ENCODE results near the gene INPP4B. TPM values are rescaled to one million over a fixed set of nuclear protein-coding genes. Genes with fewer than 3 reads are reported as not detected.

Gene INPP4B
- total RNA-seq, 1 experiment from 2014 or later = not detected

DNA sequence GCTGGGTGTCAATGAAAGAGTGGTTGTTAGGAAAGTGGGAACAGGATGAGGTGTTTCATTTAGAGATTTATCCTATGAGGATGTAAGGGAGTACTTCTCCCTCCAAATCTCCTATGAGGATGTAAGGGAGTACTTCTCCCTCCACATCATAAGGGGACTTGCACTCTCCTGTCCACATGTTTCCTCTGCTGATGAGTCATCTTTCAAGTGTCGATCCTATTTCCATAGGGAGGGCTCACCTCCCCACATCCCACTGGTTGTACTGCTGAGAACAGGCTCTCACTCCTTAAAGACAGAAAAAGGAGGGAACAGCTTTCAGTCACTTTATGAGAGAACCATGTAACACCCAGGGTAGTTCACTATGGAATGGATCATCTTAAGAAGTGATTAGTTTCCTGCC, 65.0 kb downstream of the INPP4B start:
- Histone ChIP-seq H3K79me2 (ENCODE audit: low read length) (no peaks in the 10 kb centered on the region), H3K4me1 (ENCODE audit: low read length) (no peaks in the 10 kb centered on the region), H4K20me1 (ENCODE audit: insufficient read depth, low read depth, low read length) (no peaks in the 10 kb centered on the region), H3K9me3 (ENCODE audit: low read length) (no peaks in the 10 kb centered on the region), H3K36me3 (ENCODE audit: insufficient read depth, low read length) (no peaks in the 10 kb centered on the region), H3K27ac (ENCODE audit: low read length) (no peak overlapping the region), H3K4me3 (ENCODE audit: low read length) (no peak overlapping the region), H3K27me3 (ENCODE audit: low read length) (no peaks in the 10 kb centered on the region), H3K9ac (ENCODE audit: low read length) (no peak overlapping the region), H3K9me2 (replicated peaks; ENCODE audit: insufficient read depth, low read length) (no peaks in the 10 kb centered on the region), H2AFZ (ENCODE audit: low read length) (no peak overlapping the region), H3K4me2 (ENCODE audit: low read depth, low read length, poor library complexity, severe bottlenecking) (no peak overlapping the region)
- no peak for DNase-seq

DNA sequence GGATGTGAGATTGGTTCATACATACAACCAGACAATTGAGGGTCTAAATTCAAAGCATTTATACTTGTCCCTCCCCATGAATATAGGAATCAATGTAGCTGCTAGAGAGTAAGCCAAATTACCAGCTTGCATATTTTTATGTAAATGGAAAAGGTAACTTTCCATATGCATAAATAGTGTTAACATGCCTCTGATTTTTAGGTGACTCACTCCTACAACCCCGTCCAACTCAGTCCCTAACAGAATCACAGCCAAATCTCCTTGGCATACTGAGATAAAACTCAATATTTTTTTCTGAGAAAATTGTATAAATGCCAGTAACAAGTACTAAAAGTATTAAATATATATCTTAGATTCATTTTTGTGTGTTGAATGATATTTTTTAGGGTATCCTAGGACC, 67.2 kb downstream of the INPP4B start:
- H3K4me3 ChIP-seq (ENCODE audit: low read length) = no peak overlapping the region
- H3K27me3 ChIP-seq (ENCODE audit: low read length) = no peaks in the 10 kb centered on the region
- no peaks in the 10 kb centered on the region for H3K36me3 ChIP-seq (ENCODE audit: insufficient read depth, low read length)
- H3K79me2 ChIP-seq (ENCODE audit: low read length) = no peaks in the 10 kb centered on the region
- H2AFZ ChIP-seq (ENCODE audit: low read length) = no peak overlapping the region
- no peaks in the 10 kb centered on the region for H3K9me2 ChIP-seq (replicated peaks; ENCODE audit: insufficient read depth, low read length)
- H3K9ac ChIP-seq (ENCODE audit: low read length) = no peak overlapping the region
- DNase-seq = no peak
- no peak overlapping the region for H3K4me2 ChIP-seq (ENCODE audit: low read depth, low read length, poor library complexity, severe bottlenecking)
- no peaks in the 10 kb centered on the region for H3K9me3 ChIP-seq (ENCODE audit: low read length)
- no peaks in the 10 kb centered on the region for H4K20me1 ChIP-seq (ENCODE audit: insufficient read depth, low read depth, low read length)
- H3K4me1 ChIP-seq (ENCODE audit: low read length) = no peaks in the 10 kb centered on the region
- no peak overlapping the region for H3K27ac ChIP-seq (ENCODE audit: low read length)

DNA sequence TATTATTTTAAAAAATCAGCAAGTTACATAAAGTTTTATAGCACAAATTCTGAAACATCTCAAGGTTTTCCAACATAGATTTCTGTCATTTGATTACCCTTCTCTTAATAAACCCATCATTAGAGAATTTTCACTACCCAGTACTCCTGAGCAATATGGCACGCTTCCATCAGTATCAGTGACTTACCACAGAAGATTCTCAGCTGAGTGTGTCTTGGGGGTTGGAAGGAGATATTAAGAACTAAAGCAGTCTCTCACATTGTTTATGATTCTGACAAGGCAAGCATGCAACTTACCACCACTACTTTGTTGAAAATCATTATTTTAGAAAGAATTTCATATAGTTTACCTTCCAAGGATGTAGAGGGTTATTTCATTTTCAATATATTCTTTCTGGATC, 67.7 kb downstream of the INPP4B start:
- Histone ChIP-seq H3K4me1 (ENCODE audit: low read length) (no peaks in the 10 kb centered on the region), H3K9me2 (replicated peaks; ENCODE audit: insufficient read depth, low read length) (no peaks in the 10 kb centered on the region), H3K9me3 (ENCODE audit: low read length) (no peaks in the 10 kb centered on the region), H2AFZ (ENCODE audit: low read length) (no peak overlapping the region), H3K27me3 (ENCODE audit: low read length) (no peaks in the 10 kb centered on the region), H3K27ac (ENCODE audit: low read length) (no peak overlapping the region), H3K4me3 (ENCODE audit: low read length) (no peak overlapping the region), H4K20me1 (ENCODE audit: insufficient read depth, low read depth, low read length) (no peaks in the 10 kb centered on the region), H3K36me3 (ENCODE audit: insufficient read depth, low read length) (no peaks in the 10 kb centered on the region), H3K9ac (ENCODE audit: low read length) (no peak overlapping the region), H3K4me2 (ENCODE audit: low read depth, low read length, poor library complexity, severe bottlenecking) (no peak overlapping the region), H3K79me2 (ENCODE audit: low read length) (no peaks in the 10 kb centered on the region)
- DNase-seq = no peak

DNA sequence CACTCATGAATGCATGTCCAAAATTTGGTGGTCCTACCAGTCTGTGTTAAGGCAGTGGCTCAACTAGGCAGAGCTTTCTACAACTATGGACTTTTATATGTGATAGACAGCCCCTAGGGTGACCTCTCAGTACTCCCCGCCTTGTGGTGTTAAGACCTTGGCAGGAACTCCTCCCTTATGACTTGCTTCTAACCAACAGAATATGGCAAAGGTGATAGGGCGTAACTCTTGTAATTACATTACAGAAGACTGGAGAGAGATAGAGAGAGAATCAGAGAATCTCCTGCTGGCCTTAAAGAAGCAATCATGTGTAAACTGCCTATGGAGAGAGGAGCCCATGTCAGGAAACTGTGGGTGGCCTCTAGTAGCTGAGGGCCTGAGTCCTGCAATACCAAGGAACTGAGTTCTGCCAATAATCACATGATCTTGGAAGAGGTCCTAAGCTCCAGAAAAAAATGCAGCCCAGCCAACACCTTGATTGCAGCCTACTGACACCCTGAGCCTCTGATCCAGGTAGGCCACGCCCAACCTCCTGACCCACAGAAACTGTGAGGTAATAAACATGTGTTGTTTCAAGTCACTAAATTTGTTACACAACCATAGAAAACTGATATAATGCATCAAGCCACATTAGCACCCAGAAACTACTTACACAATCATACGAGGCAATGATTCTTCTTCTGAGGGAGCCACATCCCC, 68.9 kb downstream of the INPP4B start:
- Histone ChIP-seq H3K4me2 (ENCODE audit: low read depth, low read length, poor library complexity, severe bottlenecking) (no peak overlapping the region), H3K36me3 (ENCODE audit: insufficient read depth, low read length) (no peaks in the 10 kb centered on the region), H3K27ac (ENCODE audit: low read length) (no peak overlapping the region), H3K9me2 (replicated peaks; ENCODE audit: insufficient read depth, low read length) (no peaks in the 10 kb centered on the region), H3K9me3 (ENCODE audit: low read length) (no peaks in the 10 kb centered on the region), H3K4me1 (ENCODE audit: low read length) (no peaks in the 10 kb centered on the region), H3K9ac (ENCODE audit: low read length) (no peak overlapping the region), H3K4me3 (ENCODE audit: low read length) (no peak overlapping the region), H3K79me2 (ENCODE audit: low read length) (no peaks in the 10 kb centered on the region), H2AFZ (ENCODE audit: low read length) (no peak overlapping the region), H4K20me1 (ENCODE audit: insufficient read depth, low read depth, low read length) (no peaks in the 10 kb centered on the region), H3K27me3 (ENCODE audit: low read length) (no peaks in the 10 kb centered on the region)
- DNase-seq = no peak

DNA sequence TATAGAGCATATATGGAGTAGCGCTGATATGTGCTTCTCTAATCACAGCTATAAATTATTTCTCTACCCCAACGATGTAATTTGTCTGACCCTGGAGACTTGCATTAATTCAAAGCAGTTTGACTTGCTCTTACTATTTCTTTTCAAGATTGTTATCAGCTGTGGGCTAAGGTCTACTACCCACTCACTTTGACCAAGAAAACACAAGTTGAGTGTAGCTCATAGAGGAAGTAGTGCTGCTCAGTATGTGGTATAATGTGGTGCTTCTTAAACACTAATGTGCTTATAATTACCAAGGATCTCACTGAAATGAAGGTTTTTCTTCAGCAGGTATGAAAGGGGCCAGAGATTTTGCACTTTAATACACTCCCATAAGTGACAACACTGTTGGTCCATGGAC, 70.1 kb downstream of the INPP4B start:
- Histone ChIP-seq H3K4me1 (ENCODE audit: low read length) (no peaks in the 10 kb centered on the region), H3K4me2 (ENCODE audit: low read depth, low read length, poor library complexity, severe bottlenecking) (no peak overlapping the region), H3K27me3 (ENCODE audit: low read length) (no peaks in the 10 kb centered on the region), H3K9me3 (ENCODE audit: low read length) (no peaks in the 10 kb centered on the region), H3K27ac (ENCODE audit: low read length) (no peak overlapping the region), H4K20me1 (ENCODE audit: insufficient read depth, low read depth, low read length) (no peaks in the 10 kb centered on the region), H3K79me2 (ENCODE audit: low read length) (no peaks in the 10 kb centered on the region), H3K9ac (ENCODE audit: low read length) (no peak overlapping the region), H3K4me3 (ENCODE audit: low read length) (no peak overlapping the region), H3K9me2 (replicated peaks; ENCODE audit: insufficient read depth, low read length) (no peaks in the 10 kb centered on the region), H3K36me3 (ENCODE audit: insufficient read depth, low read length) (no peaks in the 10 kb centered on the region), H2AFZ (ENCODE audit: low read length) (no peak overlapping the region)
- no peak for DNase-seq

DNA sequence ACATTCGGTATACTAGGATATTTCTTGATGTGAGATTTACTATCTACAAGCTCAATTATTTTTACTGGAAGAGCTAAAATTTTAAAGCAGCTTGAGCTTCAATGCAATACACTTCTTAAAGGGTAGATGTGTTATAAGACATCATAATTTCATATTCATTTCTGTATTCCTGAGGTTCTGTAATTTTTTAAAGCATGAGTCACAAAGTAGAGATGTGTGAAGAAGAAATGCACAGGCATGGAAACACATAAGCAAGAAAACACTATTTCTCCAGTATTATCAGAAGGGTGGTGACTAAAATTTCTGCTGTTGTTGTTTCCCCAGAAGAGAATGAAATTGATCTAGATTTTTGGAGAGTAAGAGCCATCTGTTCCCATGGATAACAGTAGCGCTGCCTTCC, 72.6 kb downstream of the INPP4B start:
- H4K20me1 ChIP-seq (ENCODE audit: insufficient read depth, low read depth, low read length) = no peaks in the 10 kb centered on the region
- no peak overlapping the region for H3K4me3 ChIP-seq (ENCODE audit: low read length)
- H3K4me1 ChIP-seq (ENCODE audit: low read length) = no peaks in the 10 kb centered on the region
- no peaks in the 10 kb centered on the region for H3K9me3 ChIP-seq (ENCODE audit: low read length)
- H3K4me2 ChIP-seq (ENCODE audit: low read depth, low read length, poor library complexity, severe bottlenecking) = no peak overlapping the region
- no peaks in the 10 kb centered on the region for H3K27me3 ChIP-seq (ENCODE audit: low read length)
- H3K9me2 ChIP-seq (replicated peaks; ENCODE audit: insufficient read depth, low read length) = no peaks in the 10 kb centered on the region
- no peak overlapping the region for H3K27ac ChIP-seq (ENCODE audit: low read length)
- H3K79me2 ChIP-seq (ENCODE audit: low read length) = no peaks in the 10 kb centered on the region
- no peak overlapping the region for H3K9ac ChIP-seq (ENCODE audit: low read length)
- DNase-seq = no peak
- H2AFZ ChIP-seq (ENCODE audit: low read length) = no peak overlapping the region
- H3K36me3 ChIP-seq (ENCODE audit: insufficient read depth, low read length) = no peaks in the 10 kb centered on the region

DNA sequence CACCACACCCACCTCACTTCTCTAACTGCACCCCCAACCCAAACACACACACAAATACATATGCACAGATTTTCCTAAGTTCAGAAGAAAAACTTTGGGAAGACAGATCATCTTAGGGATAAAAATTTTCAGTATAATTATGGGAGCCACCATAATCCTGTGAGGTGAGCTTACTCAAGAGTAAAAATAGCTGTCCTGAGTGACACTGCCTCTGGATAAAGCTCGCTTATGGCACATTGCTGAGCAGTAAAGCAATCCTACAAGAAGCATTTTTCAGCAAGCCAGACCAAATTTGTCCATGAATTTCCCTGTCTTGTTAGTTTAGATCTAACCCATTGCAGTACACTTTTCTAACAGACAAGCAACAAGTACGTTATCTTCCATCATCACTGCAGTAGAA, 83.8 kb downstream of the INPP4B start:
- no peak for DNase-seq
- Histone ChIP-seq H3K4me3 (ENCODE audit: low read length) (no peak overlapping the region), H3K79me2 (ENCODE audit: low read length) (no peaks in the 10 kb centered on the region), H4K20me1 (ENCODE audit: insufficient read depth, low read depth, low read length) (no peaks in the 10 kb centered on the region), H3K9me2 (replicated peaks; ENCODE audit: insufficient read depth, low read length) (no peaks in the 10 kb centered on the region), H3K27ac (ENCODE audit: low read length) (no peak overlapping the region), H2AFZ (ENCODE audit: low read length) (no peak overlapping the region), H3K27me3 (ENCODE audit: low read length) (no peaks in the 10 kb centered on the region), H3K36me3 (ENCODE audit: insufficient read depth, low read length) (no peaks in the 10 kb centered on the region), H3K4me2 (ENCODE audit: low read depth, low read length, poor library complexity, severe bottlenecking) (no peak overlapping the region), H3K9me3 (ENCODE audit: low read length) (0 out of 2 replicates have a peak, but pooled peaks cover 3% of the 10 kb centered on the region), H3K9ac (ENCODE audit: low read length) (no peak overlapping the region), H3K4me1 (ENCODE audit: low read length) (no peaks in the 10 kb centered on the region)

DNA sequence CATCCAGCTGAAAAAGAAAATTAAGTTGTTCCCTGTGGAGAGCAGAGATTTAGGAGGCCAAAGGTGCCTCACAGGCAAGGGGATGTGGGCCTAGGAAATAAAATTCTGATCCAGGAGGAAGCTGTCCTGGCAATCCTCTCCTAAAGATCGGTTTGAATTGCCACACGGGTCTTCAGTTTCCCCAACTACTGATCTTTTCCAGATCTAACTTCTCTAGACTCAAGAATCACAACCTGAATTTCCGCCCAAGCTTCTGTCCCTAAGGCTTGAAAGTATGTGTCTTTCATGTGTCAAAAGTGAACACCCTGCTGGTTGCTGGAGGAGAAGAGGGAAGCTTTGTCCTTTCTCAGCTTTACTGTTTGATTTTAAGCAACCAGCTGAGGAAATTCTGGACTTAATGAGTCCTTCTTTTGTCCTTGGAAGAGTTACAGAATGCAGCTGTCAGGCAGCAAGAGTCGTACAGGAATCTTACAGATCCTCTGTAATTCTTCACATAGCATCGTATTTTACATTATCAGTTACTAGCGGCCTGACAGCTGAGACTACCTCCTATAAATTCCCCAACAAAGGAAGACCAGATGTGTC, 93.8 kb downstream of the INPP4B start:
- H3K27me3 ChIP-seq (ENCODE audit: low read length) = no peaks in the 10 kb centered on the region
- H3K36me3 ChIP-seq (ENCODE audit: insufficient read depth, low read length) = no peaks in the 10 kb centered on the region

More for the DNA sequence above, 93.8 kb downstream of the INPP4B start:
- H3K9ac ChIP-seq (ENCODE audit: low read length) = no peak overlapping the region
- no peak for DNase-seq
- no peaks in the 10 kb centered on the region for H4K20me1 ChIP-seq (ENCODE audit: insufficient read depth, low read depth, low read length)
- no peaks in the 10 kb centered on the region for H3K79me2 ChIP-seq (ENCODE audit: low read length)
- no peak overlapping the region for H3K4me3 ChIP-seq (ENCODE audit: low read length)
- H3K4me2 ChIP-seq (ENCODE audit: low read depth, low read length, poor library complexity, severe bottlenecking) = no peak overlapping the region
- no peaks in the 10 kb centered on the region for H3K4me1 ChIP-seq (ENCODE audit: low read length)
- H3K27ac ChIP-seq (ENCODE audit: low read length) = no peak overlapping the region
- no peaks in the 10 kb centered on the region; the same call in 1 of the 2 replicates for H3K9me3 ChIP-seq (ENCODE audit: low read length)
- no peaks in the 10 kb centered on the region for H3K9me2 ChIP-seq (replicated peaks; ENCODE audit: insufficient read depth, low read length)
- no peak overlapping the region for H2AFZ ChIP-seq (ENCODE audit: low read length)
